LNCAP (cell line): ENCODE measurements around the gene SSU72.

Source experiments
- CTCF ChIP-seq: fragments of 450-650 bp; IDR thresholded peaks from 2 replicates; pipeline ENCODE4 v1.5.1; 2017; ENCODE audit warnings: mild to moderate bottlenecking

Gene SSU72

DNA sequence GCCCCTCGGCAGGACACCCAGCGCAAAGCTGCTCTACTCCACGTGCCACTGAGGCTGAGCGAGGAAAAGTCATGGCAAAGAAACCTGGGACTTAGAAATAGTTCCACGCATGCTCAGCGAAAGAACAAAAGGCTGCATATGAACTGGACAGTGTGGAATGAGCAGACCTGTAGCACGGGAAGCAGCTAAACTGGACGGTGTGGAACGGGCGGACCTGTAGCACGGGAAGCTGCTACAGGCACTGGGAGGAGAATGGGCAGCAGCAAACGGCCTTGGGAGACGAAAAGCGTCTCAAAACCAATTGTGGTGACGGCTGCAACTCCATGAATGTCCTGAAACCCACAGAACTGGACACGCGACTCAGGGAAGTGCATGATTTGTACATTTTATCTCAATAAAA is 15.6 kb downstream of the SSU72 start:
- TF ChIP-seq CTCF = no peak

DNA sequence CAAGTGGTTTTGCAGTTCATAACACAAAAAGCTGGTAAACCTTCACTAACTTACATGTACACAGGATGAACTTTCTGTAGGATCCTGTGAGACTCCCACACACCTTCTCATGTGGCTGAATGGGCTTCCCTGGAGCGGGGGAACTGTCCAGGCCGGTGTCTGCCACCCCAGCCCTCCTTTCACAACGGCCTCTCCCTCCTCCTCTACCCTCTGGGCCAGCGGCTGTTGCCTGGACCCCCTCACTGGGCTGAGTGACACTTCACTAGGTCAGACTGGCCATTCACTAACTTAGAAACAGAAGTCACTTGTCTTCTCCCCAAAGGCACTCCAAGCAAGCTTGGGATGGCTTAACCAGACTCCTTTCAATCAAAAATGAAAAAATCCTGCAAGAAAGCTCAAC is 16.1 kb downstream of the SSU72 start:
- TF ChIP-seq CTCF = no peak

GRCh38 chr1:1556505-1556904 is 18.2 kb downstream of the SSU72 start:
- TF ChIP-seq CTCF = no peak

DNA sequence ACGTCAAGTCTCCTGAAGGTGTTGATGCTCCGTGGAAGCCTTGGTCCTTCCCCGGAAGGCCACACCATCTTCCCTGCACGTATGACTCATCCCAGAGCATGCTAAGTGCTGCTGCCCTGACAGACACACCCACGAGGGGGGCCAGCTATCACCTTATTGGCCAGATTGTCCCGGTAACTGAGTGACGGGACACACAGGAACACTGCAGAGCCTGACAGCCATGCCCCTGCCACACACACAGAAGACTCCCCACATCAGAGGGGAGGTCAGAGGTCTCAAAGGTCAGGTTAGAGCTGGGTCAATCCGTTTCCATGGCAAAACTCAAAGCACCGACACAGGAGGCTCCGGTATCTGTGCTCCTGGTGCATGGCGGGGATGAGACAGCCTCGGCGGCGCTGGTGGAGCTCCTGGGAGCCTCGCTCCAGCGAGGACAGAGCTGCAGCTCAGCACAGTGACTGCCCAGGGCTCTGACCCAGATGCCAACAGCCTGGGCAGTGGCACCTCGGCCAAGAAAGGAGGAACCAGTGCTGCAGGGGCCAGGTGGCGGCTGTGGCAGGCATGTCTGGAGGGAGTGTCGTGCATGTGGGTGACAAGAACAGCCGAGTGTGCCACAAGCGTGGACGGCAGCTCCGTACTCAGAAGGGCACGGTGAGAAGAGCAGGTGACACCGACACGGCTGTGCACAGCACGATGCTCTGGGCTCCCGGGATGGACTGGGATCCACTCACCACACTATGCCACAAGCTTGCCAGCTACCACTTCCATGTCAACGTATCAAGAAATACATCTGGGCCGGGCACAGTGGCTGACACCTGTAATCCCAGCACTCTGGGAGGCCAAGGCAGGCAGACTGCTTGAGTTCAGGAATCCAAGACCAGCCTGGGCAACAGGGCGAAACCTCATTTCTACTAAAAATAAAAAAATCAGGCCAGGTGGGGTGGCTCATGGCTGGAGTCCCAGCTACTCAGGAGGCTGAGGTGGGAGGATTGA is 19.4 kb downstream of the SSU72 start:
- TF ChIP-seq CTCF = no peak

- no peak for TF ChIP-seq CTCF
Observed at GRCh38 chr1:1554550-1554925, 20.1 kb downstream of the SSU72 start.

- TF ChIP-seq CTCF = no peak
Observed at GRCh38 chr1:1553821-1554494, 20.7 kb downstream of the SSU72 start.

DNA sequence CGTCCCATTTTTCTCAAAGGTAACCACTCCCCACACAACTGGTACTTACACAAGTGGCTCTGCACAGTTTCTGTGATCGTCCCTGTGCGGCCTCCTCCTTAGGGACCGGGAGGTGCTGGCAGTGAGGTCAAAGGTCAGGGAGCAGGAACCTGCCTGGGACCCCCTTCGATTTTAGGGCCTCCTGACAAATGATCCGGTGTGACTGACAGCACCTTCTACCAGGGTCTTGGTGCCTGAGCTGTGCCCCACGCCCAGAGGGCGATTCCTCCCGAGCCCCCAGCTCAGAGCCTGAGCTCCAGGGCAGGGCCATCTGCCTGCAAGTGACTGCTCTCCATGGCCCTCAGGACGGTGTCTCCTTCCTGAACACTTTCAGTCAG is 22.4 kb downstream of the SSU72 start:
- no peak for TF ChIP-seq CTCF
